ENCODE data around the gene DCTPP1.

DNA sequence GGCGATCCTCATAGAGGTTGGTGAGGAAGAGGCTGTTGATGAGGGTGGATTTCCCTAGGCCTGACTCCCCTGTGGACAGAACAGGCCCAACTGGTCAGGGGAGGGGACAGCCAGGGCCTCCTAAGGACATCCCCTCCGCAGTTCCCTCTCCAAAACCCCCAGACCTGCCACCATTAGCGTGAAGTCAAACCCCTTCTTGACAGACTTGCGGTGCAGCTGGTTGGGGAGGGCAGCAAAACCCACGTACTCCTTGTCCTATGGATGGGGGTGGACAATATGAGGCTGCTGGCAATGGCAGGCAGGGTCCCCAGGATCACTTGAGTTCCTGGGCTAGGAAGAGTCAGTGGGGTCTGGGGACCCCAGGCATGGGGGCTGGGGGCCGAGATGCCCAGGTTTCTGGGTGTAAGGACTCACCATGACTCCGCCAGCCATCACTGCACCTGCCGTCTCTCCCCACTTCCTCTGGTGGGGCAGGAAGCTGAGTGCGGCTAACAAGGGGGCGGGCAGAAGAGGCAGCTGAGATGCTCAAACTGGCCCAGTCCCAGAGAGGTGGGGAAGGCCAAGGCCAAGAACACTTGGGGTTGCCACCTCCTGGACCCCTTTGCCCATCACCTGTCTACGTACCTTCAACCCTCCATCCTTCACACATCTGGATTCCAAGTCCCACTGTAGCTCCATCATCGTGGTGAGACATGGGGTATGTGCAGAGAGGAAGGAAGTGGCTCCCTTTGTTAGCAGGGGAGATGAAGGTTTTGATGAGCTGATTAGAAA lies 47.5 kb downstream of the DCTPP1 start, which contains the start of gene SEPTIN1:
- TF ChIP-seq CTCF (IDR thresholded peaks at IDR 0.05) = no peak
- no peak for TF ChIP-seq POLR2A (IDR thresholded peaks at IDR 0.05)
